Stimulated activated CD4-positive, alpha-beta T cell treated with anti-CD3 and anti-CD28 coated beads, Interleukin-15, amount 100 ng/mL, for 1 hour (primary cell): Measurements from ENCODE around the gene NR2F6.

Source experiments
- DNase-seq, 2 donors: peaks; one replicate each; pipeline ENCODE4 v3.0.0-alpha.2; 2020; ENCODE audit warnings: low read depth in 1 of 2, low spot score in 1 of 2

The NR2F6 gene

GRCh38 chr19:17264641-17264979 is 18.9 kb upstream of the NR2F6 start, which contains the start of gene USHBP1:
Gene USHBP1 (minus strand): TSS chr19:17264745. CDS start chr19:17264299, 446 bp downstream.
- no peak for DNase-seq

DNA sequence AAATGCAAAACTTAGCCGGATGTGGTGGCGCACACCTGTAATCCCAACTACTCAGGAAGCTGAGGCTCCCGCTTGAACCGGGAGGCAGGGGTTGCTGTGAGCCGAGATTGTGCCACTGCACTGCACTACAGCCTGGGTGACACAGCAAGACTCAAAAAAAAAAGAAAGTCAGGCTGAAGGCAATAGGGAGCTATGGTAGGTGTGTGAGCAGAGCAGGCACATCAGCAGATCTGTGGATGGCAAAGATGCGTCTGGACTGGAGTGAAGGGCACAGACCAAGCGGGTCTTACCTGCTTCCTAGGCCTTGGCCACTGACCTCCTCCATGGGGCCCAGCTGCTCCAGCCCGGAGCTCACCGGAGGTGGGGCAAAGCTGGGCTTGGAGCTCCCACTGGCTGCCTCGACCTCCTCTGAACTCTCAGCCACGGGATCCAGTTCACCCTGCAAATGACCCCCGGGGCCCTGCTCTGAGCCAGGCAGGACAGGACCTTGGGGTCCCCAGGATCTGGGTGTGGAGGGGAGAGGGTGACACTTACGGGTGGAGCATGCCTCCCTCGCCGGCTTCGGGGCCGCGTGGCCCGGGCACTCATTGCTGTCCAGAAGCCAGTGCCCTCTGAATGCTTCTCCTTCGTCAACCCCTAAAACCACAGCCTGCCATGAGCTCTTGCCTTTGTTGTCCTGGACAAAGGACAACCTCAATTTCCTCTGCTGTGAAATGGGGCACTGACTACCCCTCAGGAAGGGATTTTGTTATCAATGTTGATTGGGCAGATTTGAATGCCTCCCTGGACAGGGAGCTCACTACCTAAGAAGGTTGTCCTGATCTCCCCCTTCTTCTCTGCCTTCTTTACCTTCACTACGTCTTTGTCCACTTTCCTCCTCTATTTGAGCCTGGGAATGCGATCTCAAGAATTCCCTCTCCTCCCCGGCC is 18.3 kb upstream of the NR2F6 start:
- no peak for DNase-seq

- no peak for DNase-seq
Observed at GRCh38 chr19:17262557-17262956, 16.8 kb upstream of the NR2F6 start.

- DNase-seq = peak; percentile 83 to 85
Observed at GRCh38 chr19:17260842-17261325, 15.2 kb upstream of the NR2F6 start.

- DNase-seq = no peak
Observed at GRCh38 chr19:17259934-17260333, 14.2 kb upstream of the NR2F6 start.

DNA sequence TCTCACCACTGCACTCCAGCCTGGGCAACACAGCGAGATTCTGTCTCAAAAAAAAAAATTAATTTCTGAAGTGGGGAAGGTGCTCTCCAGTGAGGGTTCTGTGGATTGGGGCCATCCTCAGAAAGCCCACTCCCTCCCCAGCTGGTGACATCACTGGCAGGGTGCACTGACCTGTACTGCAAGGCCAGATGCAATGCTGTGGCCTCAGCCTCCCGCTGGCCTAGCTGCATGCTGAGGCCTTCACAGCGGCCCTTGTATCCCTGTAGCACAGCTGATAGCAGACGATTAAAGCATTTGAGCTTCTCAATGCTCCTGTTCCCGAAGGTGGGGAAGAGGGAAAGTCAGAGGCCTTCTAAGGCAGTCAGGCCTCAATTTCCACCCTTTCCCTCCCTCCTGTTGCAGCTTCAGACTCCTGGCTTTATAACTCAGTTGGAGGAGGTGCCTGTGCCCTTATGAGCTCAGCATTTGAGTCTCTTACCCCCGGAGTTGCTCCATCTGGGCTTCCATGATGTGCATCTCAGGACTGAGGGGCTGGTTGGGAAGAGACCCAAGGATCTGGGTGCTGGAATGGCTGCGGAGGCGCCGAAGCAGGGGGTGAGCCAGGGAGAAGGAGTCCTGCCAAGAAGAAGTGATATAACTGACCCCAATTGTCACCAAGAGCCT is 13.5 kb upstream of the NR2F6 start:
- no peak for DNase-seq

- DNase-seq = no peak
Observed at GRCh38 chr19:17256130-17256529, 10.4 kb upstream of the NR2F6 start.

DNA sequence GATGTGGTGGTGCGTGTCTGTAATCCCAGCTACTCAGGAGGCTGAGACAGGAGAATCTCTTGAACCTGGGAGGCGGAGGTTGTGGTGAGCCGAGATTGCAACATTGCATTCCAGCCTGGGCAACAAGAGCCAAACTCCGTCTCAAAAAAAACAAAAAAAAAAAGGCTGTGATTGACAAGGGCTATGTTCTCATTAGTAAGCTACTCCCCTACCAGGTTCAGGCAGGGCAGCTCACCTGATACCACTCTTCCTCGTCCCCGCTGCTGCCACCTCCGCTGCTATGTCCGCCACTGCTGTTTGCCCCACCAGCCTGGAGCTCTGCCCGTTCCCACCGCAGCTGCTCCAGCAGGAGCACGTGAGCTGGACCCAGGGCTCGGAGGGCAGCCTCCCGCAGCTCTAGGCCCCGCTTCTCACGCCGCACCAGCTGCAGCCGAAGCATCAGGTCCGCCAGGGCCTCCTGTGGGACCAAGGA is 9.5 kb upstream of the NR2F6 start:
- no peak for DNase-seq

GRCh38 chr19:17254636-17255035 is 8.9 kb upstream of the NR2F6 start:
- DNase-seq = no peak

DNA sequence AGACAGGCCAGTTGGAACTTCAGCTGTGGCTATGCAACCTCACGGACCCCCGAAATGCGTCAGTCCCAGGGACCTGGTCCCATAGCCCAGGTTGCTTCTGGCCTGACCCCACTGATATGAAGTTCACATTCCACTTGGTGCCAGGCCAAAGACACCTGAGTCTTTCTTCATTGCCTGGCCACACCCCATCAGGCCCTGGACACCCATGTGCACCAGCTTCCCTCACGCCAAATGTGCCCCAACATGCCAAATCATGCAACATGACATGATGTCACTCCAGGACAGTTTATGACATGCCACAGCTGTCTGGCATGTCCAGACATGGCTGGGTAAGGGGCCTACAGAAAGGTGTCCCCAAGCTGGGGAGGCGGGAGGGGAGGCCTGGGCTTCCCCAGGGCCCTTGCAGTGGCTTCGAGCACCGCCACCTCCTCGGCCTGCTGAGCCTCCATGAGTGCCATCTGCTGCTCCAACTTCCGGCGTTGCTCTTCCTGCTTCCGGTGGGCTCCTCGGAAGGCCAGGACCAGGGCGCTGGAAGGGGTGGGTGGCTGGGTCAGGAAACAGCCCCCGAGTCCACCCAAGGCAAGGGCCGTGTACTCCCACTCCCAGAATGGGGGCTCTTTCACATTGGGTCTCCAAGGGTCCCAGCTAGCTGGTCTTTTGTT is 4.3 kb upstream of the NR2F6 start:
- no peak for DNase-seq

DNA sequence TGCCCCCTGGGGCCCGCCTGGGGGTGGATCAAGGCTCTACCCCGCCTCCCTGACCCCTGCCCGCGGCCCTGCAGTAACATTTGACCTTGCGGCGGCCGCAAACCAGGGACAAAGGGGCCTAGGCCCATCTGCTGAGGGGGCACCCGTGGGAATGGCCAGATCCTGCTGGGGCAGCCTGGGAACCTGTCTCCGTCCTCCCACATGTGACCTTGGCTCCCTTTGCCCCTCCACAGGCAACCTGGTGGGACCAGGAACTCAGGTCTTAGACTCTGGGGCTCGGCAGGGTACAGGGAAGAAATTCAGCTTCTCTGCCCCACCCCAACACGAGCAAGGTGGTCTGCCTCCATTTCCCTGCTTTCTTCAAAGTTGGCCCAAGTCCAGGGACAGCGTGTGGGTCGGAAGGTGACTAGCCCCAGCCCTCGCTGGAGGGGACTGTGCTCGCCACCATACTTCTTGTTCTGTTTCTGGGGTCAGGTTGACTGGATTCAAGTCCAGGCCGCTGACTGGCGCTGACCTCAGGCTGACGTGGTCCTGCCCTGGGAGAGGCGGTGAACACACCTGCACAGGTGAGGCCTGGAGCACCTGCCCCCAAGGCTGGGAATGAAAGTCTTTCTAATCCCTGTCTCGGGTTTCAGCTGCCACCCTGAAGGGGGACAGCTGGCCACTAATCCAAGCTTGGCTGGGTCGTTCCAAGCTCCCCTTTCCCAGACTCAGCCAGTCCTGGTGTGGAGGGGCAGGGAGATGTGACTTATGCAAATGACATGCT is 2.5 kb upstream of the NR2F6 start:
- no peak for DNase-seq

GRCh38 chr19:17246681-17247425 is 1.1 kb upstream of the NR2F6 start:
- DNase-seq = no peak

DNA sequence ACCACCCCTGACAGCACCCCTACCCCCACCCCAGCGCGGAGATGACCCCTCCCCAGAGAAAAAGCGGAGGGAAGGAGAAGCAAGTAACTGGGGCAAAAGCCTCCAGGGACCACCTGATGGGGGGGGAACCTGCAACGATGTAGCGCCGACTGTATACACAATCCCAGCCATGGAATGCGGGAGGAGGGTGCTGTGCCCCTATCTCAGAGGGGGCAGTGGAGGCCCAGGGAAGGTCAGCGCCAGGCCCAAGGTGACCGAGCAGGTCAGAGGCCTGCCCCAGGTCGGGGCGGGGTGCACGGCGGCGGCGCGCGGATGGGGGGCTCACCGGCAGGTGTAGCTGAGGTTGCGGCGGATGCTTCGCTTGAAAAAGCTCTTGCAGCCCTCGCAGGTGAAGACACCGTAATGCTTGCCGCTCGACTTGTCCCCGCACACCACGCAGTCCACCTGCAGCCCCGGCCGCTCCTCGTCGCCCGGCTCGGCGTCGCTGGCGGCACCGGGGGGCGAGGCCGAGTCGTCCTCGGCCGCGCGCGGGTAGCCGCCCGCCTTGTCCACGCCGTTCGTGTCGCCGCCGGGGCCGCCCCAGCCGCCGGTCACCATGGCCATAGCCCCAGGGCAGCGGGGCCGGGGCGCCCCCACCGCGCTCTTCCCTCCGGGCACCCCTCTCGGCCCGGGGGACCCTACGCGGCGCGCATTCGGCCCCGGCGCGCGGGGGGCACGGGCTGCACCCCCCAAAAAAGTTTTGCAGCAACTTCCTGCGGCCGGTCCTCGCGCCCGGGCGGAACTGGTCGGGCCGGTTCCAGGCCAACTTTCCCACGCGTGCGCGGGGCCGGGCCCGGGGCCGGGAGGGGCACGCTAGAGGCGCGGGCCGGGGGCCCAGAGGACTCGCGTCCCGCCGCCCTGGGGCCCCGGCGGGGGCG is 843 bp downstream of the NR2F6 start:
- DNase-seq = no peak

DNA sequence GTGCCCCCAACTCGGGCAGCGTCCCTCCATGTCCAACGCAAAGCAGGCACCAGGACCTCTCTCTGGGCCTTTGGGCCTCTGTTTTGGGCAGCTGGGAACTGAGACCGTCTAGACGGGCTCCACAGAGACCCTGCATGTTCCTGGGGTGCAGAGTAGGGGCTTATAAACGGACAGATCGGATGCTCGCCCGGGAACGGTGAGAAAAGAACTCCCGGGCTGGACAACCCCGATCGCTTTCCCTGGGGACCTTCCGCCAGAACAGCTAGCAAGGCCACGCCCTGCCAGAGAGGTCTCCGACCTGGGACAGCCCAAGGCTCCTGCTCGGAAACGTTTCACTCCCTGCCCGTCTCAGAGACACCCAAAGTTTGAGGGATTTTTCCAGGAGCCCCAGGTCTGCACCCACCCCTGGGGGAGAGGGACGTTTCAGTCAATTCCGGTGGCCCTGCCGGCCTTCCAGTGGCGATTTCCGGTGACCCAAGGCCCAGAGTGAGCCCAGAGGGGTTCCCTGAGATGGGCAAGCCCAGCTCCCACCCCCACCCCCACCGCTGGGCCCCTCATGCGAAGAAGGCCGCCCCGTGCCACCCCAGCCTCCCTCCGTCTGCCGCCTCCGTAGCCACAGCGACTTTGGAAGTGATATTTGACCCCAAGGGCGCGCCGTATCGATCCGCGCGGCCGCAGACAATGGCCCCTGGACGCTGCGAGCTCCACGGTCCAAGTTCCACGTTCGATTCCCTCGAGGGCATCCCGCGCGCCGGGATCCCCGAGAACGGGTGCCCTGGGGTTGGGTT is 1.7 kb downstream of the NR2F6 start:
- DNase-seq = no peak

- no peak for DNase-seq
Observed at GRCh38 chr19:17243211-17243829, 2.4 kb downstream of the NR2F6 start.

DNA sequence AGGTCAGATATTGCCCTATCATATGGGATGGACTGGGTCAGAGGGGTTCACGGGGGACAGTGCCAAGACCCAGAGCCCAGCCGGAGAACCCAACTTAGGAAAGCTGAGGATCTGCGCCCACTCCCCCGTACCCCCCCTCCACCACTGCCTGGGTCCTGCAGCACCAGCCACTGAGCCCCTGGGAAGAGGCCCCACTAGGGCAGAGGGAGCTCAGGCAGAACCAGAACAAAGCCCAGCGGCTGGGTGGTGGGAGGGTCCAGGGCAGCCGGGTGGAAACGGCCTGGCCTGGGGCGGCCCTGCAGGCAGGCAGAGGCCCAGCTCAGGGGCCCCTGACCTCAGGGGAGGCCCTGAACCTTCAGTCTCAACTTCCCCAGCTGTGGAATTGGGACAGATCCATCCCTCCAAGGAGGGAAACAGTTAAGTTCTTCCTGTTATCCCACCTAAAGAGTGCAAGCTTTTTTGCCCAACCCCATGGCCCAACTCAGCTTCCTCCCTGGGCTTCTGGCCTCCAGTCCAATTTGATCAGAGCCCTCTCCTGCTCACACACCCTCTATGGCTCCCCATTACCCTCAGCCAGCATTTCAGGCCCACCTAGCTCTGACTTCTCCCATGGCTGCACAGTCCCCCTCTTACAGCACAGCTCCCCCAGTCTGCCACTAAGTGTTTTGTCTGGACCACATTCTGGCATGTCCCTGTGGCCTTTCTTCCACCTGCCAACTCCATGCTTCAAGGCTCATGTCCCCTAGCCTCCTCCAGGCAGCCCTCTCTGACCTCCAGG is 3.1 kb downstream of the NR2F6 start:
- DNase-seq = no peak

DNA sequence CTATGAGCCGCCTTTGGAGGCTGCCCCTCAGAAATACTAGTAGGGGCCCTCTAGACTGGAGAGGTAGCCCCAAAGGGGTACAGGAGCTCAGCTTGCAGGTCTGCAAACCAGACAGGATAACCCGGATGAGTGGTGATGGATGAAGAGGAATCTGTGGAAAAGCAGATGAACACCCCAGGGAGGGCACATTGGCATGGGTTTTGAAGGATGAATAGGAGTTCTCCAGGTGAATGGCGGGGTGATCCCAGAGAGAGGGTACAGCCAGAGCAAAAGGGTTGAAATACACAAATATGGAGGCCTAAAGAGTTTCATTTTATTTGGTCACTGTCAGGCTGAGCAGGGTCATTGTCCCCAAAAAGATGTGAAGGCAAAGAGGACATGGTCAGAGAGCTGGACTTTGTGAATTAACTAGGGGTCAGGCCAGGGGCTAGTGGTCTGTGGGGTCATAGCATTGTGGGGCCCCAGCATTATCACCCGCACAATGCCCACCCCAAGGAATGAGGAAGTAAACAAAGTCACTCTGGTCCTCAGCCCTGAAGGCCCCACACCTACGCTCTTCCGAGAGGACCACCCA is 4.8 kb downstream of the NR2F6 start:
- no peak for DNase-seq
